GM19438 (cell line): ENCODE measurements around the gene SPSB2.
"Not testable (repeated sequence)": the region's sequence is repeated elsewhere in the genome, so short reads cannot be mapped to it uniquely, and the experiment has no call there.

ENCODE experiments used
- ATAC-seq: cut with Tn5 transposase; IDR thresholded peaks from one replicate; pipeline ENCODE4 v1.9.1; 2021; ENCODE audit warnings: low read depth; ENCODE audit not compliant: unreplicated experiment

SPSB2 gene

DNA sequence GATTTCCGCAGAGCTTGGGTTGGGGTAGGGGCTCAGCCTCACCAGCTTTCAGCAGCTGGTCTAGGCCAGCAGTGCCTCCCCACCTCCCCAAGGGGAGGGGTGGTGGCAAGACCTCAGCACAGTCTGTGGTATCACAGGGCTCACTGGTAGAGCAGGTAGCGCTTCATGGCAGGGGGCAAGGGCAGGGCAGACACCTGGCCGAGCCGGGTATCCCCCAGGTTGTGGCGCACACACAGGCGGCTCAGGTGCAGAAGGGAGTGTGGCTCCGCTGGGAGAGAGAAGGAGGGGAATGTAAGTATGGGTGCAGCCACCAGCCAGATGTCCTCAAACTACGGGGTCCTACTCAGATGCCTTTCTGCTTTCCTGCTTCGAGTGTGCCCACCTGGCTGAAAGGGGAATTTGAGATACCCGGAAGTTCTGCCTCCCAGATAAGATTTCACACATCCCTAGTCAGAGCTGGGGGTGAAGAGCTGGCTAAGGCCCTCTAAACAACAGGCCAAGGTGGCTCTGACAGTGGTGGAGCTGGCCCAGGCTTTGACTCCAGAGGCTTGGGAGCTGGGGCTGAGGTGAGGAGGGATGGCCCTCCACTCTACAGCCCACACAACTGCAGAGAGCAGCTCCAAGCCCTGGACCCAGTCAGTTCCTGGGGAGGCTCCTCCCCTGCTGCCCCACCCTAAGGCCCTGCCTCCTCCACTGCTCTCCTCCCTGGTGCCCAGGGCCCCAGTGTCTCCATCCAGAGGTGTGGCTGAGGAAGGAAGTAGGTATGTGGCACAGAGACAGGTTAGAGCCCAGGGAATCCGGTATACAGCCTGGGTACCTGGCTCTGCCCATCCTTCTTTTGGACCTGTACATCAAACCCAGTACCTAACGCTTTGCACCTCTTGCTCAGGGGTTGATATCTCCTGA is 1.8 kb downstream of the SPSB2 start:
- ATAC-seq = no peak

DNA sequence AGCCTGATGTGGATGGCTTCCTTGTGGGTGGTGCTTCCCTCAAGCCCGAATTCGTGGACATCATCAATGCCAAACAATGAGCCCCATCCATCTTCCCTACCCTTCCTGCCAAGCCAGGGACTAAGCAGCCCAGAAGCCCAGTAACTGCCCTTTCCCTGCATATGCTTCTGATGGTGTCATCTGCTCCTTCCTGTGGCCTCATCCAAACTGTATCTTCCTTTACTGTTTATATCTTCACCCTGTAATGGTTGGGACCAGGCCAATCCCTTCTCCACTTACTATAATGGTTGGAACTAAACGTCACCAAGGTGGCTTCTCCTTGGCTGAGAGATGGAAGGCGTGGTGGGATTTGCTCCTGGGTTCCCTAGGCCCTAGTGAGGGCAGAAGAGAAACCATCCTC is 2.8 kb downstream of the SPSB2 start:
- ATAC-seq = not testable (repeated sequence)

DNA sequence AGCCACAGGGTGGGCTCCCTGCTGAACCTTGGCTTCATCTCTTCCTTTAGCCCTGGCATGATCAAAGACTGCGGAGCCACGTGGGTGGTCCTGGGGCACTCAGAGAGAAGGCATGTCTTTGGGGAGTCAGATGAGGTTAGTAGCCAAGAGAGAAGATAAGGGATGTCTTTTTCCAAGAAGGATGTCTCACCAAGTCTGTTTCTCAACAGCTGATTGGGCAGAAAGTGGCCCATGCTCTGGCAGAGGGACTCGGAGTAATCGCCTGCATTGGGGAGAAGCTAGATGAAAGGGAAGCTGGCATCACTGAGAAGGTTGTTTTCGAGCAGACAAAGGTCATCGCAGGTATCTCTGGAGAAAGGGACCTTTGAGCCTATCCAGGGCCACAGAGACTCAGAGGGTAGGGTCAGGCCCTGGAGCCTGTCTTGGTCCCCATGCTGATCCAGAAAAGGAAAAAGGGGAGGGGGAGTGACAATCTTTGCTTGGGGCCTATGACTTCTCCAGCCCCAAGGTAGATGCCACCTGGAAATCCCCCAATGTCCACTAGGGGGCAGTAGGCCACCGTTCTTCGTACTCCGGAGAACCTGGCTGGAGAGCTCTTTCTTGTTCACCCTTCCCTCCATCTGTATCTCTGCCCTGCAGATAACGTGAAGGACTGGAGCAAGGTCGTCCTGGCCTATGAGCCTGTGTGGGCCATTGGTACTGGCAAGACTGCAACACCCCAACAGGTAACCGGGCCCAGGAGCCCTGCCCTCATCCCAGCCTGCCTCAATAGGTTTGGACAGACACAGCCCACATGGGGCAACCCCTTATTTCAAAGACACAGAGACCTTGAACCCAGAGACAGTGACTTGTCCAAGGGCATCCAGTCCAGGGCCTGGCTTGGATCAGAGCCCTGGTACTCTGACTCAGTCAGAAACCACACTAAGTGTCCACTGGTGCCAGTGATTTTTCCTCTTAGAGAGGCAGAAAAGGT is 3.8 kb downstream of the SPSB2 start:
- no peak for ATAC-seq

DNA sequence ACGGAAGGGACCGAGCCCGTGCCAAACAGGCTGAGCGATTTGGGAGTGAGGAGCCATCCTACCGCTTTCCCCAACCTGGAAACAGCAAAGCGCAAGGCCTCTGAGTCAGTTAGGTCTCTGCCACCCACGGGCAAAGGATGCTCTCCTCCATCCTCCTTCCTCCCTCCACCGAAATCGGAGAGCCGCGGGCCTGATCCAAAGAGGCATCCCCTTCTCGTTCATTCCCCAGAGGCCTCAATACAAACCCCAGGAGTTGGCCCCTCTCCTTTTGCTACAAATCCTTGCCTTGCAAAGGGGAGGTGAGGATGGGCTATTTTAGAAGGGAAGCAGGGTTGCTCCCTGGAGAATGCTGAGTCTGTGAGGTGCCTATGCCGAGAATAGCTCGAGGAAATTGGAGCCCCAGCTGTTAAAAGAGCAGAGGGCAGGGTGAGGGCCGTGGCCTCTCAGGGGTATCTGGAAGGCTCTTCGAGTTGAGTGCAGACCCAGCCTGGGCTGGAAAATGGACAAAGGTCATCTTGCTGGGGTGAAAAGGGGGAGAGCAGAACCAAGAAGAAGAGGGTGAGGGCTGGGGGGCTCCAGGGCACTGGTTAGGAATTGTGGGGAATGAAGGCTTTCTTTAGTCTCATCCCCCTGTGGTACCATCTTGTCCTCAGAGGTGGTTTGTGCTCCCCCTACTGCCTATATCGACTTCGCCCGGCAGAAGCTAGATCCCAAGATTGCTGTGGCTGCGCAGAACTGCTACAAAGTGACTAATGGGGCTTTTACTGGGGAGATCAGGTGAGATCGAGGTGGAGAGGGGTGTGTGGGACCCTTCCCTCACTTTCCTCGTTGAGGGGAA is 4.7 kb downstream of the SPSB2 start:
- no peak for ATAC-seq

DNA sequence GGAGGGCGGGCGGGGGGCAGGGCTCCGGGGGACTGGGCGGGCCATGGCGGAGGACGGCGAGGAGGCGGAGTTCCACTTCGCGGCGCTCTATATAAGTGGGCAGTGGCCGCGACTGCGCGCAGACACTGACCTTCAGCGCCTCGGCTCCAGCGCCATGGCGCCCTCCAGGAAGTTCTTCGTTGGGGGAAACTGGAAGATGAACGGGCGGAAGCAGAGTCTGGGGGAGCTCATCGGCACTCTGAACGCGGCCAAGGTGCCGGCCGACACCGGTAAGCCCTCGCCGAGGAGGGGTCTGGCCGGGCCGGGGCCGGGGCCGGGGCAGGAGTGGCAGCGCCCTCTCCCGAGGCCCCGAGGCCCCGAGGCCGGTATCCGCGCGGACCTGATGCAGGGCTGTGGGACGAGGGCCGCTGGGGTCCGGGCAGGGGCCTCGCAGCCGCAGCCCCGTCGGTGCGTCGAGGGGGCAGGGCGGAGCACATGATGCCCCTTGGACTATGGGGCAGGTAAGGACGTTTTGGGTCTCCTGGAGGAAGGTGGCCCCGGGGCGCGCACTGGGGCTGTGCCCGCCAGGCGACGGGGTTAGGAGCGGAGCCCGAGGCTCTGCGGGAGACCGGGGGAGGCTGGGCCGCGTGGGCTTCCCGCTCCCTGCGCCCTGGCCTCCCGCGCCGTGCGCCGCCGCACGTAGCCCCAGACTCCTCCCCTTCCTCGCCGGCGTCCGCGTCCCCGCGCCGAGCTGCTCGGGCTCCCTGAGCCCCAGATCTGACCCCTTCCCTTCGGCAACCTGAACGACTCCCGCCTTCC is 5.5 kb downstream of the SPSB2 start, which contains the start of gene TPI1:
TPI1 (plus strand) TSS at position 119 of the 798 bp plus-strand sequence; CDS start at position 155, 36 bp downstream.
- ATAC-seq = peak; percentile 58

DNA sequence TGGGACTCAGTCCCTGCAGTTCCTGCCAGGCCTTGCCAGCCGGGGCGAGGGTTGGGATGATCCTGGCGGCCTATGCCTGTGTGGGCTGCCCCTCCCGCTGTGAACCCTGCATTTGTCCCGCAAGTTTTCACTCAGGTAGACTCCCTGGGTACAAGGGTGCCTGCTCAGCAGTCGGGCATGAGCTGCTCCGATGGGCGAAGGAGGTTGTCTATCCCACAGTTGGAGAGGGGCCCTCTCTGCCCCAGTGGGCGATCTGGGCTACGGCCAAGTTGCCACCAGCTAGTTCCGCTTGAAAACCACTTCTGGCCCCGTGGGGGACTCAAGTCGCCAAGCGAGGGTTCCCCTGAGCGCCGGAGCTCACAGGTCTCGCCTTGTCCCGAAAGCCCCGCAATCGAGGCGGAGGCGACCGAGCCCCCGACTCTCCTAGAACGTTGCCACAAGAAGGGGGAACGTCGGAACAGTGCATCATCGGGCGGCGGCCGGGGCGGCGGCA is 6.1 kb downstream of the SPSB2 start:
- peak; percentile 3 for ATAC-seq

DNA sequence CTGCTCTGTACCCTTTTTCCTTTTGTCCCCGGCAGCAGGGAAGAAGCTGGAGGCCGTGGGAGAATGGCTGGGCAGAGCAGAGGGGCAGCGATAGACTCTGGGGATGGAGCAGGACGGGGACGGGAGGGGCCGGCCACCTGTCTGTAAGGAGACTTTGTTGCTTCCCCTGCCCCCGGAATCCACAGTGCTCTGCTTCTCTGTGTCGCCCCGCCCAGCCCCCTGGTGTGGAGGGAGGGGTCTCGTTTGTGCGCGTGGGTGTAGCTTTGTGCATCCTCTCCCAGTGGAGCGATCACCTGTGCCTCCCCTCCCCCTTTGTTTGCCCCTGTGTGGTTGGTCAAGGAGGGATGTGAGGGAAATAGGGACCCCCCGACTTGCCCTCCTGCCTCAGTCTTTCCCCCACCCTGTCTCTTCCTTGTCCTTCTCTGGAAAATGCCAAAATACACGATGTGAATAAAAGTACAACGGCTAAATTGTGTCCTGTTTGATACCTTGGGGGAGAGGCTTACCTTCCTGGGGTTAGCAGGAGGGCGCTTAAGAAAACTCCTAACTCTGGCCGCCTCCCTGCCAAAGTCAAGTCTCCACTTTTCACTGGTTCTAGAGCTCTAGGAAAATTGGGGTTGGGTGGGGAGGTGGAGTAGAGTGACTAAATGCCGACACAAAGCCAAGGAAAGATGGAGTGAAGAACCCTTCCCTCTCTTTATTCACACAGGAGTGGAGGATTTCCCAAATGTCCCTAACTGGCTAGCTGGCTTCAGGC is 6.8 kb downstream of the SPSB2 start:
- no peak for ATAC-seq

DNA sequence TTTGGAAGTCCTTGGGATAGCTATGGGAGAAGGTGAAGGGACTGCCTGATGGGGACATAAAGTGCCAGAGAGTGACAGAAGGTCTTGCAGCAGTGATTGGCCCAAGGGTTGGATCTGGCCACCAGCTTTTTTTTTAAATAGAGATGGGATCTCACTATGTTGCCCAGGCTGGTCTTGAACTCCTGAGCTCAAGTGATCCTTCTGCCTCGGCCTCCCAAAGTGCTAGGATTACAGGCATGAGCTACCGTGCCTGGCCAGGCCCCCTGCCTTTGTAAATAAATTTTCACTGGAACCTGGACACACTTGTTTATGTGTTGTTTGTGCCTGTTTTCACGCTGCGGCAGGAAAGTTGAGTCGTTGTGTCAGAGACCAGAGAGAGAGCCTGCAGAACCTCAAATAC is 7.8 kb downstream of the SPSB2 start:
- not testable (repeated sequence) for ATAC-seq

DNA sequence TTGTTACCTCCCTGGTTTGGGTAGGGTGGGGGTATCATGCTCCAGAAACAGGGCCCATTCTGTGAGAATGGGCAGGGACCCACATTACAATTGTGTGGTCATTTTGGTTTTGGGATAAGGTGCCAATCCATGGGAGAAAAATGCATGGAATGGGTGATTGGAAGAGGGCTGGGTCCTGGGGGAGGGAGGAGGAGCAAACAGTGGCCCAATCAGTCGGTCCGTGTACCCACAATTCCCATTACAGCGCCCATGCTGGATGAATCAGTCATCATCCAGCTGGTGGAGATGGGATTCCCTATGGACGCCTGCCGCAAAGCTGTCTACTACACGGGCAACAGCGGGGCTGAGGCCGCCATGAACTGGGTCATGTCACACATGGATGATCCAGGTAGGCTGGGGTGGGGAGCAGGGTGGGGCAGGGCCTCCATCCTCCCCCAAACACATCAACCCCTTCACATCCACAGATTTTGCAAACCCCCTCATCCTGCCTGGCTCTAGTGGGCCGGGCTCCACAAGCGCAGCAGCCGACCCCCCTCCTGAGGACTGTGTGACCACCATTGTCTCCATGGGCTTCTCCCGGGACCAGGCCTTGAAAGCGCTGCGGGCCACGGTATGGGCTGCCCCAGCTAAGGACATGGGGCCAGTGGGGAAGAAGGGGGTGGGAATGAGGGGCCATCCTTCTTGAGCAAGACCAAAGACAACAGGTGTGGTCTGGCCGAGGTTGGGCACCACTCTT is 9.3 kb downstream of the SPSB2 start:
- no peak for ATAC-seq

DNA sequence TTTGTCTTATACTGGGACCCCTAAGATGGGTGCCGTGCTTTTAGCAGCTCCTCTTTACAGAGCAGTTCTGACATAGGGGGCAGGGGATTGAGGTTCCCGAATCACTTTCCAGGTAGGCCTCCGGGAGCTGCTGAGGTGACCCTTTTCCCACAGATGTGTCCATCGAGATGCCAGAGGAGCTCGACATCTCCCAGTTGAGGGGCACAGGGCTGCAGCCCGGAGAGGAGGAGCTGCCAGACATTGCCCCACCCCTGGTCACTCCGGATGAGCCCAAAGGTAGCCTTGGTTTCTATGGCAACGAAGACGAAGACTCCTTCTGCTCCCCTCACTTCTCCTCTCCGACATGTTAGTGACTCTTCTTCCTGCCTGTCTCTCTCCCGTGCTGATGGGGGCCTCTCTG is 10.1 kb downstream of the SPSB2 start:
- ATAC-seq = no peak

DNA sequence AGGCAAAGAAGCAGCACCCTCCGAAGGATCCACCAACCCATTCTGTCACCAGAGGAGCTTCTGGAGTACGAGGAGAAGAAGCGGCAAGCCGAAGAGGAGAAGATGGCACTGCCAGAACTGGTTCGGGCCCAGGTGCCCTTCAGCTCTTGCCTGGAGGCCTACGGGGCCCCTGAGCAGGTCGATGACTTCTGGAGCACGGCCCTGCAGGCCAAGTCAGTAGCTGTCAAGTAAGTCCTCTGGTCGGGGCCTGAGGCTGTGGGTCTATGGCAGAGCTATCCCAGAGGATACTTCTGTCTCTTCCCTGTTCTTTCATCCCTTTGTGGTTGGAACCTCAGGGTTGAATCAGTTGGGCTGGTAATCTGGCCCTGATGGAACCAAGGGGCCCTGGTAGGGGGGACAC is 11.7 kb downstream of the SPSB2 start:
- ATAC-seq = no peak

DNA sequence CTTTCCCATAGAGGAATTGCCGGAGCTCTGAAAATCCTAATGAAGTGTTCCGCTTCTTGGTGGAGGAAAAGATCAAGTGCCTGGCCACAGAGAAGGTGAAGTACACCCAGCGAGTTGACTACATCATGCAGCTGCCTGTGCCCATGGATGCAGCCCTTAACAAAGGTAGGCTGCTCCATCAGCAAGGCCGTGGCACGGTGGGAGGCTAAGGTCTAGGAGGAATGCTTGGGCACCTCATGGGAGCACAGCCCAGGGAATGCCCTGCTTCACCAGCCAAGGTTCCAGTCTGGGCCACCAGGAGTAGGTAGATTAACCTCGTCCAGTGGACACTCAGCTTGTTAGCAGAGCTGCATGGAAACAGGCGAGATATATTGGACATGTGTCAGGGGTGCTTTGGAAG is 12.2 kb downstream of the SPSB2 start:
- ATAC-seq = no peak

DNA sequence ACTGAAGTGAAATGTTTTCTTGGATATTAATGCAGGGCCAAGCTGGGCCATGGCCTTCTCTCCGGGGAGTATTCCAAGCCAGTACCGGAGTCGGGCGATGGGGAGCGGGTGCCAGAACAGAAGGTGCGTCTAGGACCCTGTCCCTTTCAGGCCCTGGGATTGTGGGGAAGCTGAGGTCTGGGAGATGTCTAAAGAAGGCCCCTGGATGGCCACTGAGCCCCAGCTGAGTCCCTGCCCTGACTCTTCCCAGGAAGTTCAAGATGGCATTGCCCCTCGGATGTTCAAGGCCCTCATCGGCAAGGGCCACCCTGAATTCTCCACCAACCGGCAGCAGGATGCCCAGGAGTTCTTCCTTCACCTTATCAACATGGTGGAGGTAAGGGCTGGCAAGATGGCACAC is 13.0 kb downstream of the SPSB2 start:
- ATAC-seq = no peak

DNA sequence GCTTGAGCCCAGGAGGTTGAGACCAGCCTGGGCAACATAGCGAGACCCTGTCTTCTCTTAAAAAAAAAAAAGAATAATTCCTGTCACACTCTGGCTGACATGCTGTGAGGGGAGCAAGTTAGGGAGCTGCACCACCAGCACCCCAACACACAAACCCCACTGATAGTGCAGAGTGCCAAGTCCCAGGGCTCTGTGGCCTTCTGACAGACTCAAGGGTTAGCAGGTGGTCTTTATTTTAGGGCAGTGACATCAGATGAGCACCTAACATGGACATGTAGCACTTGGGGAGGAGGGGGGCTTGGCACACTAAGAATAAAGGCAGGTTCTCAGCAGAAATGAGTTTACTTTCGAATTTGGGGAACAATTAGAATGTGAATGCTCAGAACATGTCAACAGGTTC is 14.3 kb downstream of the SPSB2 start:
- no peak for ATAC-seq

DNA sequence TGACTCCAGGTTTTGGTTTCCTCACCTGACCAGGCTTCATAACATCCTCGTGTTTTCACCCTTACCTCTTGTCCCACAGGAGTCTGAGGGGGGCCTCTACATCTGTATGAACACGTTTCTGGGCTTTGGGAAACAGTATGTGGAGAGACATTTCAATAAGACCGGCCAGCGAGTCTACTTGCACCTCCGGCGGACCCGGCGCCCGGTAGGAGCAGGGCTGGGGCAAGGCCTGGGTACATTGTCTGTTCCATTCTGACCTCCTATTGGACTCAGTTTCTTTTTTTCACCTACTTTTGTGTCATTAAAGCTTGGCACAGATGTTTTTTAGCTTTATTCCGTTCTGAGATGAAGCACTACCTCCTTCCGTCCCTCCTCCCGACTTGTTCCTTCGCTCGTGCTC is 17.8 kb downstream of the SPSB2 start:
- no peak for ATAC-seq

DNA sequence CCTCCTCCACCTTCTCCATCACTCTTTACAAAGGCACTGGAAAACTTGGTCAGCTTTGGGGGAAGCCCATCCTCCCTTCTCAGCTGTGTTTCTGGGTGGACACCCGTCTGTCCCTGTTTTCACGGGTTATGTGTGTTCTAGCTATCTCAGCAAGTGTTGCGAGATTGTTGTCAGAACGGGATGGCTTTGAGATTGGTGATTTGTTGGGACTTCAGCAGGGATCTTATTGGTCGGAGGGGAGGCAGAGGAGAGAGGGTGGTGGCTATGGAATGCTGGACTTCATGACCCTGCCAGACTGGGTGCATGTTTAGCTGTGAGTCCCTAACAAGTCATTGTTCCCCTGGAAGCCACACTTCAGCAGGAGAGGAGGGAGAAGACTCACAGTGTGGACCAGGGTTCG is 19.1 kb downstream of the SPSB2 start:
- ATAC-seq = no peak

DNA sequence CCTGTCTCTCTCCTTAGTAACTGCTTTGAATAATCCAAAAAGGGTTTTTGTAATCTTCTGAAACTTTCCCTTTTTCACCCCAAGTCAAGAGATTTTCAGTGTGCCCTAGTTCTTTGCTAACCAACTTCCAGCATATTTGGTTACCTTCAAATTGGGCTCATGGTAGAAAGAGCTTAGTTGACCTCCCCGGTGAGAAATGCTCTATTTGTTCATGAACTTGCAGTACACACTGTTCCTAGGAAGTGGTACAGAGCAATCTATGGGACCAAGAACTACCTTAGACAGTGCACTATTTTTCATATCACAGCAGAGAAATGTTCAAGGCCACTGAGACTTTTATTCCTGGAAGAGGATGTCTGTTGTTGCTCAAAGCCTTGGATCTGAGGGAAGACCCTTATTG is 19.5 kb downstream of the SPSB2 start:
- ATAC-seq = no peak
